ENCODE measurements around the gene MTA2.
A peak's percentile ranks its signal among the peaks of the same experiment; 100 is the strongest.
"Not testable (repeated sequence)": the region's sequence is repeated elsewhere in the genome, so short reads cannot be mapped to it uniquely, and the experiment has no call there.

Gene MTA2

GRCh38 chr11:62566247-62566646, 35.4 kb downstream of the MTA2 start:
- no peak for DNase-seq (ENCODE audit: low read depth)

GRCh38 chr11:62565100-62565802, 36.4 kb downstream of the MTA2 start:
- DNase-seq (ENCODE audit: low read depth): no peak

- not testable (repeated sequence) for DNase-seq (ENCODE audit: low read depth)
These were observed 39.9 kb downstream of the MTA2 start for GRCh38 chr11:62561677-62562230.

GRCh38 chr11:62560566-62561103, 41.0 kb downstream of the MTA2 start:
- DNase-seq (ENCODE audit: low read depth): peak; percentile 62

GRCh38 chr11:62559626-62560025, 42.0 kb downstream of the MTA2 start:
- not testable (repeated sequence) for DNase-seq (ENCODE audit: low read depth)

- no peak for DNase-seq (ENCODE audit: low read depth)
These were observed 42.5 kb downstream of the MTA2 start for GRCh38 chr11:62559204-62559603.

GRCh38 chr11:62558669-62559068, 43.0 kb downstream of the MTA2 start:
- DNase-seq (ENCODE audit: low read depth): no peak

GRCh38 chr11:62556875-62557631, 44.6 kb downstream of the MTA2 start:
- no peak for DNase-seq (ENCODE audit: low read depth)

- peak; percentile 80 for DNase-seq (ENCODE audit: low read depth)
These were observed 45.4 kb downstream of the MTA2 start for GRCh38 chr11:62556108-62556874.

GRCh38 chr11:62555464-62556107, 46.1 kb downstream of the MTA2 start:
- DNase-seq (ENCODE audit: low read depth): no peak

- DNase-seq (ENCODE audit: low read depth): no peak
These were observed 47.1 kb downstream of the MTA2 start for GRCh38 chr11:62554387-62555167.

- no peak for DNase-seq (ENCODE audit: low read depth)
These were observed 47.8 kb downstream of the MTA2 start for GRCh38 chr11:62553839-62554361.

- no peak for DNase-seq (ENCODE audit: low read depth)
These were observed 48.4 kb downstream of the MTA2 start for GRCh38 chr11:62553080-62553838.

GRCh38 chr11:62552485-62553079, 49.1 kb downstream of the MTA2 start:
- no peak for DNase-seq (ENCODE audit: low read depth)

- DNase-seq (ENCODE audit: low read depth): not testable (repeated sequence)
These were observed 51.2 kb downstream of the MTA2 start for GRCh38 chr11:62550478-62550877.

GRCh38 chr11:62548545-62549335, 52.9 kb downstream of the MTA2 start:
- DNase-seq (ENCODE audit: low read depth): no peak

- no peak for DNase-seq (ENCODE audit: low read depth)
These were observed 53.9 kb downstream of the MTA2 start for GRCh38 chr11:62547691-62548281.

Measured in activated T-helper 1 cell treated with Interleukin-2 at 50 U/mL for 16 hours (primary cell).